Stimulated activated CD8-positive, alpha-beta memory T cell treated with anti-CD3 and anti-CD28 coated beads, Interleukin-15, amount 100 ng/mL, for 24 hours (primary cell): ENCODE measurements around the gene KRT4.

ENCODE experiments used
- DNase-seq: peaks from one replicate; pipeline ENCODE4 v3.0.0-alpha.2; 2020; ENCODE audit warnings: low read depth

KRT4 gene

DNA sequence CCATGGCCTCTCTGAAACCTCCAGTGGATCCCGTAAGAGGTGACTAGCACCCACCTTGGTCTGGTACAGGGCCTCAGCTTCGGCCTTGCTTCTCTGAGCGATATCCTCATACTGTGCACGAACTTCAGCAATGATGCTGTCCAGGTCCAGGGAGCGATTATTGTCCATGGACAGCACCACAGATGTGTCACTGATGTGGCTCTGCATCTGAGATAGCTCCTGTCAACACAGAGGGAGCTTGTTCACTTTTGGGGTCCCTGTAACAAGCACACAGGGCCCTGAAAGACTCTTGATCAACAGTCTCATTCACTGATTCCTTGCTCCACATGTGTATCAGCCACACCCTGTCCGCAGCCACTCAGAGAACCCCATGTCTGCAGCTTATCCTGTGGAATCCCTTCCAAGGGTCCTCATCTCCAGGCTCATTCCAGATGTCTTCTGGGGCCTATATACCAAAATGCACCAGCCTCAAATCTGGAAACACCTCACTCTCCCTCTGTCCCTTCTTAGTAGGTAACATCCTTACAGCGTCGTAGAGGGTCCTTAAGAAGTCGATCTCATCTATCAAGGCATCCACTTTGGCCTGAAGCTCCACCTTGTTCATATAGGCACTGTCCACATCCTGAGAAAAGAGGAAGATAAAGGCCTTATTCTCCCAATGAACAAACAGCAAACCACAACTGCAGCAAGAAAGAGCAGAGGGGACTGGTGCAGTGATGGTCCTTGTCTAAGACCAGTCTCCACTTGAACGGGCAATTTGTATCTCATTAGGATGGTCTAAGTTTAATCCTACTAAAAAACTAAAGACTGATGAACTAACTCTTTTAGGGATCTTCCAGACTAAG is 21.5 kb downstream of the KRT4 start:
- no peak for DNase-seq

GRCh38 chr12:52791271-52792184 is 22.4 kb downstream of the KRT4 start:
- no peak for DNase-seq

- DNase-seq, result no peak
Observed at GRCh38 chr12:52790427-52791270, 23.3 kb downstream of the KRT4 start.

DNA sequence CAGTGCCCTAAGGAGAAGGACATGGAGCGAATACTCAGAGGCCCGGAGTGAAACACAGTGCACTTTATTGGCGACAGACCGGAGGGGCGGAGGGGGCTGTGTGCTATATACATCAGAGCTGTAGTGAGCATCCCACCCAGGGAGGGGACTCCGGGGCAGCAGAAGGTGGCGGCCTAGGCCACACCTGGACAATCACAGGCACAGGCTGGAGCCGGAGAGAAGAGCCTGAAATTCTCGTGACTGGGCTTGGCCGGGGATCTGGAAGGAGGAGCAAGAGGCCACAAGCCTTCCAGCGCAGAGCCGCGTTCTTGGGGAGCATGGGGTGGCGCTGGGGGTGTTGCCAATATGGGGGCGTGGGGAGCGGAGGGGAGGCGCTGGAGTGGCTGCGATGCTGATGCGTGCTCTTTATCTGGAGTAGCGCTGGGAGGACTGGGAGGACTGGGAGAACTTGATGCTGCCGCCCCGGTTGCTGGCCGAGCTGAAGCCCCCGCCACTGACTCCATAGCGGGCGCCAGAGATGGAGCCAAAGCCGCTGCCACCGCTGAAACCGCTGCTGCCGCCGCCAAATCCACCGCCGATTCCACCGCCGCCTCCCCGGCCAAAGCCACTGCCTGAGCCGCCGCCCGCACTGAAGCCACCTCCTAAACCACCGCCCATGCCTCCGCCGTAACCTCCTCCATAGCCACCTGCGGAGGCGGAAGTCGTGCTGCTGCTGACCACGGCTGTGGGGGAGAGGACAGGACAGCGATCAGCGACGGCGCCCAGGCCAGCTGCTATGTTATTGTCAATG is 24.1 kb downstream of the KRT4 start:
- DNase-seq, result no peak

GRCh38 chr12:52788876-52789636 is 24.9 kb downstream of the KRT4 start:
- no peak for DNase-seq

DNA sequence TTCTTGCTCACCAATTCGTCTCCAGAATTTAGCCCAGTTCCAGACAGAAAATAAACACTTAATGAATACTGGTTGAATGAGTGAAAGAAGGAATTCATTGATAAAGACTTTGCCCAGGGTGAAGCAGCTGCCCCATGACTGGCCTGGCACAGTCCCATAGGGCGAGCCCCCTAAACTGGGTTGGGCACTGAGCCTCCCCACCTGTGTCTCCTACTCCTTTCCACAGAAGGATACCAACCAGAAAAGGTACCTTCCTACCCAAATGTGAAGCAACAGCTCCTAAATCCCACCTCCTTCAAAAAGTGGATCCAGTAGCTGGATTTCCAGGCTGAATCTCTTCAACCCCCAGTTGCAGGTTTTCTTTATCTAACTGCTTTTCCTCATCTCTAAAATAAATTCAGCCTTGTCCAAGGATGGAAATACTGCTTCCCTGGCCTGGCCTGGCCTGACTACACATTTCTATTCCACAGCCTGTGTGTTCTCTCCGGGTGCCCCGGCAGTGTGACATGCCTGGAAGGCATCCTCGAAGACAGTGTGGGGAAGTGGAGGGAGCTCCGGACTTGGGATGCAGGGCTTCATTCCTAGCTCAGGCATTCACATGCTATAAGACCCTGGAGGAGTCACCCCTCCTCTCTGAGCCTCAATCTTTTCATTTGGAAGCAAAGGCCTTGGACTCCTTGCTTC is 25.6 kb downstream of the KRT4 start:
- DNase-seq, result no peak

DNA sequence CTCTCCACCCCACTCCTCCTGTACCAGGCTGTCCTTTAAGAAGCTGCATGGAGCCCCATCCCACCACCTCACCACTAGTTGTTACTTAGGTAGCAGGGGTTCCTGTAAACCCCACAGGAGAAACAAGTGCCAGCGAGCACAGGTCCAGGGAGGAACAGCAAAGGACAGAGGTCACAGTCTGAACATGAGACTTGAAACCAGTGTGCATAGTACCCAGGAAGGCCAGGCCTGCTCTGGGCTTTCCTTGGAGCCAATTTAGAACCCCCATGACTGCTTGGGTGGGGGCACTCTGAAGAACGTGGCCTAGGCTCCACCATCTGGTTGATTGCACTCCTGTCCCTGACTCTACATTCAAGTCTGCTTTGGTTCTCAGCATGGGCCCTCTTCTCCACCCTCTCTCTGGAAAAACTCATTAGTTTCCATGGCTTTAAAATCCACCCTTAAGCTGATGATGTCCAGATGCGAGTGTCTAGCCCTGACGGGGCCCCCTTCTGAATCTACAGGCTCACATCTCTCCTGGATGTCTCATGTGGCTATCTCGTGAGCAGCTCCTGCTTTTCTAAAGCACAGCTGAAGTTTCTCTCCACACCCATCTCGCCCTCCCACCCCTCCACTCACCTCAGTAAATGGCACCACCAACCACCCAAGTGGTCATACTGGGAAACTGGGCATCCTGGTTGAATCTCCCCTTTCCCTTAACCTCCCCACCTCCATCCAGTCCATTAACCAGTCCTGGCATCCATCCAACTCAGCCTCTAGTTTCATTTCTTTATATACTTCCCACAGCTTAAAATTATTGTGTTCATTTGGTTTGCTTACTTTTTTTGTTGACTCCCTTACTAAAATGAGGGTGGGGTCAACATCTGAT is 26.4 kb downstream of the KRT4 start:
- DNase-seq, result no peak

DNA sequence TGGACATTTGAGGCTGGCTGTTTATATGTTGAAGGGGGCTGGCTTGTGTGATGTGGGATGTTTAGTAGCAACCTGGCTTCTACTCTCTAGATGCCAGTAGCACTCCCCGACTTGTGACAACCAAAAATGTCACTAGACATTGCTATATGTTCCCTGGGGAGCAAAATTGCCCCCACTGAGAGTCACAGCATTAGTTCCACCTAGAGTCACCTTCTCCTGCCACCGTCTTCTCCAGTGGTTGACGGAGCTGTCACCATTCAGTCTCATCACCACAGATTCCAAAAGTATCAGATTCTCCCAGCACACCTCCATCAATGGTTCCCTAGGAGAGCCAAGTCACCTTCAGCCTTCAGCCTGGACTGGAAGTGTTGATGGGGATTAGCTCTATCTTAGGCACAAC is 29.0 kb downstream of the KRT4 start:
- DNase-seq, result no peak

DNA sequence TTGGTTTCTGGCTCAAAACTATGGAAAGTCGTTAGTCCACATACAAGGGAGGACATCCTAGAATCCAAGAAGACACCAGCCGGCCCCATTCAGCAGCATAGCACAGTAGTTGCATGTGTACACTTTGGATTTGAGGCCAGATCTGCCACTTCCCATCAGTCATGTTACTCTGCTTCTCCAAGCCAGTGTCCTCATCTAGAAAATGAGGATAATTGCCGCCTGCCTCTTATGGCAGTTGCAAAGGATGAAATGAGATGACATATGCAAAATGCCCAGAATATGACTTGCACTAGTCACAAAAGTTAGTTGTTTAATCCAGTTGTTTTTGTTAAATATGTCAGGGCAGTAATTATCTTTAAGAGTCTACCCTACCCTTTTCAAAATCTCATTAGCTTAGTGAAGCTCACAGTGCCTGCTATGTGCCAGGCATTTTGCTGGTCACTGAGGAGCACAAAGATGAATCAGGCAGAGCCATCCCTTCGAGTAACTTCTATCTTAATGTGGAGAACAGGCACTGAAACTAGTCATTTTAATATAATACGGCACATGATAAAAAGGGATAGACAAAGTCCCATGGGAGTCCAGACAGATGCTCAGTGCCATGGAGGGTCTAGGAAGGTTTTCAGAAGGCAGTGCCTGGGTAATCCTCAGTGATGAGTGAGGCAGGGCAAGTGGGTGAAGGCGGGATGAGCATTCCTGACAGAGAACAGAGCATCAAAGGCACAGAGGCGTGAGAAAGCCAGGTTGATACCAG is 30.2 kb downstream of the KRT4 start:
- DNase-seq, result no peak

DNA sequence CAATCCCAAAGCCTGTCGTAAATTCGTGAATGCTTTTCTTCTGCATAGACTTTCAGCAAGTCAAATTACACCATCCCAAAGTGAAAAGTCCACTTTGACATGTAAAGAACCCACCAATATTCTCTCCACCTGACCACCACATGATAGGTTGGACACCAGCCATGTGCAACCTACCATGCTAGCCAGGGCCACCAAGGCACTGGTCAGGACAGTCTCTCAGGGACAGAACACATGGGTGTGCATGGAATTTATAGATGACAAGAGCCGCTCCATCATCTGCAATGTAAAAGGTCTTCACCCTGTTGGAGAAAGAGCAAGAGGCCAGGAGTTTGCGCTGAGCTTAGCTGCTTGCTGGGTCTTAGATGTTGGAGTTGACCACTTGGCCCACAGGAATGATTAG is 31.4 kb downstream of the KRT4 start:
- DNase-seq, result no peak

- no peak for DNase-seq
Observed at GRCh38 chr12:52781399-52782082, 32.4 kb downstream of the KRT4 start.

GRCh38 chr12:52779914-52780313 is 34.0 kb downstream of the KRT4 start:
- DNase-seq, result no peak

DNA sequence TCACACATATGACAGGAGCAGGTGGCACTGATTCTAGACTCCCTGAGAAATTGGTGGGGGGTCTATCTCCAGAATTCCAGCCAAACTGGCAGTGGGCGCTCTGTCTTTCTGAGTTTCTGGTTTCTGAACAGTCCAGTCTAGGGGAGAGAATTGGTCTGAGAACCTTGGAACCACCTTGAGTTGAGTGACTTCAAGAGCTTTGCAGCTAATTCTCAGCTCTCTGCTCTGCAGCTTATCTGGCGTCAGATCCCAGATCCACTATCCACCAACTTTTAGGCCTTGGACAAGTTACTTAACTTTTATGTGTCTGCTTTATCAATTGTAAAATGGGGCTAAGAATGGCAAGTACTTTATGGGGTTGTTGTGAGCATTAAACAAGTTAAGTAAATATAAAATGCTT is 35.1 kb downstream of the KRT4 start:
- no peak for DNase-seq

DNA sequence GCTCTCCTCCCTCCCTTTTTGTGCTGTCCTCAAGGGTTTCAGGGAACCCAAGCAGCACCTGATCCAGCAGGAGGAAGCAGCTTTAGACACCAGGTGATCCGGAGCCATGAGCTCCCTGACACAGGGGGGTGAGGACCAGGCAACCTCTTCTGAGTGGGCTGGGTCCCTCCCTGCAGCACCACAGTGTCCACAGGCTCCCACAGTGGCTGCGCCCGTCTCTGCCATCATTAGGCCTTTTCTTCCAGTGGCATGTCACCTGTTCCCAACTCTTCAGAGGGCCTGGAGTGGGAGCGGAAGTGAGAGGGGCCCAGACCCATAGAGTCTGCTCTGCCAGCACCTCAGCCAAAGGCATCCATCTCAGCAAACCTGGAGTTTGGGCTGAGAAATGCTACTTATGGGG is 36.4 kb downstream of the KRT4 start:
- no peak for DNase-seq

GRCh38 chr12:52776913-52777395 is 37.0 kb downstream of the KRT4 start, which contains the start of gene KRT76:
Gene KRT76, minus strand, starts transcription at chr12:52777345. Its CDS starts 54 bp downstream, at chr12:52777291.
- DNase-seq, result no peak

DNA sequence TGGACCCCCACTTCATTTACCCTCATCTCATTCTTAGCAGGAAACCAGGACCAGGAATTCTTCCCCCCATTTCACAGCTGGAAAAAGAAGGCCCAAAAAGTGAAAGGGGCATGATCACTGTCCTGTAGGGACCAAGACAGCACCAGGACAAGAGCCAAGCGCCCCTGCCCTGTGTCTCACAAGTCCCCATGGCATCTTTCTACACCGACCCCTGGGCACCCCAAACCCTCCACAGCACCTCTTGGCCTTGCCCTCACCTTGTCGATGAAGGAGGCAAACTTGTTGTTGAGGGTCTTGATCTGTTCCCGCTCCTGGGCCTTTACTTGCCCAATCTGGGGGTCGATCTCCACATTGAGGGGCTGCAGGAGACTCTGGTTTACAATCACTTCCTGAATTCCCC is 37.5 kb downstream of the KRT4 start:
- no peak for DNase-seq

- no peak for DNase-seq
Observed at GRCh38 chr12:52774629-52775250, 39.2 kb downstream of the KRT4 start.
